ENCODE data around the gene XRCC3.

Gene XRCC3

GRCh38 chr14:103668117-103668516 lies 47.1 kb downstream of the XRCC3 start:
- no peak for DNase-seq (ENCODE audit: low read depth, low spot score)

GRCh38 chr14:103667671-103668070 lies 47.6 kb downstream of the XRCC3 start:
- no peak for DNase-seq (ENCODE audit: low read depth, low spot score)

GRCh38 chr14:103663506-103663905 lies 51.7 kb downstream of the XRCC3 start:
- no peak for DNase-seq (ENCODE audit: low read depth, low spot score)

GRCh38 chr14:103662591-103662990 lies 52.7 kb downstream of the XRCC3 start:
- DNase-seq (ENCODE audit: low read depth, low spot score), result no peak

- DNase-seq (ENCODE audit: low read depth, low spot score), result no peak
These were observed 53.2 kb downstream of the XRCC3 start for GRCh38 chr14:103662029-103662428.

- DNase-seq (ENCODE audit: low read depth, low spot score), result no peak
These were observed 55.6 kb downstream of the XRCC3 start for GRCh38 chr14:103659631-103660030.

- DNase-seq (ENCODE audit: low read depth, low spot score), result peak; percentile 34
These were observed 57.8 kb downstream of the XRCC3 start for GRCh38 chr14:103657471-103657870.

GRCh38 chr14:103656756-103657133 lies 58.5 kb downstream of the XRCC3 start:
- DNase-seq (ENCODE audit: low read depth, low spot score), result no peak

GRCh38 chr14:103656031-103656755 lies 59.1 kb downstream of the XRCC3 start:
- no peak for DNase-seq (ENCODE audit: low read depth, low spot score)

GRCh38 chr14:103654619-103655018 lies 60.6 kb downstream of the XRCC3 start:
- no peak for DNase-seq (ENCODE audit: low read depth, low spot score)

- DNase-seq (ENCODE audit: low read depth, low spot score), result no peak
These were observed 61.4 kb downstream of the XRCC3 start for GRCh38 chr14:103653805-103654204.

GRCh38 chr14:103653336-103653735 lies 61.9 kb downstream of the XRCC3 start:
- DNase-seq (ENCODE audit: low read depth, low spot score), result peak; percentile 83

GRCh38 chr14:103652806-103653205 lies 62.4 kb downstream of the XRCC3 start:
- DNase-seq (ENCODE audit: low read depth, low spot score), result no peak

GRCh38 chr14:103651585-103651984 lies 63.7 kb downstream of the XRCC3 start:
- DNase-seq (ENCODE audit: low read depth, low spot score), result no peak

GRCh38 chr14:103650213-103650612 lies 65.0 kb downstream of the XRCC3 start:
- DNase-seq (ENCODE audit: low read depth, low spot score), result no peak

GRCh38 chr14:103649001-103649400 lies 66.2 kb downstream of the XRCC3 start:
- DNase-seq (ENCODE audit: low read depth, low spot score), result no peak

Measured in astrocyte of the hippocampus (primary cell).